NCI-H128 (cell line): ENCODE data around the gene RETREG1.
"Not testable (repeated sequence)": the region's sequence is repeated elsewhere in the genome, so short reads cannot be mapped to it uniquely, and the experiment has no call there.

ENCODE experiments used
- DNase-seq: peaks from one replicate; lab custom pipeline; 2025; ENCODE audit not compliant: unreplicated experiment; lab: John Stamatoyannopoulos, UW

RETREG1 gene

DNA sequence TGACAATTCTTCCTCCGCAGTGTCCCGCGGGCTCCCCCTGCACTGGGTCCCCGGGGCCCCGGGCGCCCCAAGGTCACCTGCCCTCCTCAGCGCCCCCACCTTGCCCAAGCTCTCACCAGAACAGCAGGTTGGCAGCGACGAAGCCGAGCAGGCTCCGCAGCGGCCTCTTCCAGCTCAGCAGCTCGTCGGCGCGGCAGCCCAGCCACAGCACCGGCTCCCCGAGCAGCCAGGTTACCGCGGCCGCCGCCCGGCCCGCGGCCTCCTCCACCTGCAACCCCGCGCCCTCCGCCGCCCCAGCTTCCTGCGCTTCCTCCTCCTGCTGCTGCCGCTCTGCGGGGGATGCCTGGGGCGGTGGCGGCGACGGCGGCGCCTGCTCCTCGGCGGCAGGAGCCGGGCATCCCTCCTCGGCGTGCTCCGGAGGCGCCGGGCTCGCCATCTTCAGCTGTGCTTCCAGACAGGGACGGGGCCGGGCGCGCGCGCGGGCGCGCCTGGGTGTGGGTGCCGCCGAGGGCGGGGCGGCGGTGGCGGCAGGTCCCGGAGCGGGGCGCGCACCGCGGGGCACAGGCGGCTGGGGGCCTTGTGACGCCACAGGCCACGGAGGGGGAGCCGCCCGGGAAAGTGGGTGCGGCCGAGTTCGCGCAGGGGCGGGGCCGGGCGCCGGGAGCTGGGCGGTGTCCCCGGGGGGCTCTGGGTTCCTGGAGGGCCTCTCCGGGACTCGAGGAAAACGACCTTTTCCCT is at the start of gene RETREG1:
RETREG1 (minus strand) TSS at position 462 of the 738 bp plus-strand sequence; CDS start at position 436, 26 bp downstream.
- peak; percentile 31 for DNase-seq

DNA sequence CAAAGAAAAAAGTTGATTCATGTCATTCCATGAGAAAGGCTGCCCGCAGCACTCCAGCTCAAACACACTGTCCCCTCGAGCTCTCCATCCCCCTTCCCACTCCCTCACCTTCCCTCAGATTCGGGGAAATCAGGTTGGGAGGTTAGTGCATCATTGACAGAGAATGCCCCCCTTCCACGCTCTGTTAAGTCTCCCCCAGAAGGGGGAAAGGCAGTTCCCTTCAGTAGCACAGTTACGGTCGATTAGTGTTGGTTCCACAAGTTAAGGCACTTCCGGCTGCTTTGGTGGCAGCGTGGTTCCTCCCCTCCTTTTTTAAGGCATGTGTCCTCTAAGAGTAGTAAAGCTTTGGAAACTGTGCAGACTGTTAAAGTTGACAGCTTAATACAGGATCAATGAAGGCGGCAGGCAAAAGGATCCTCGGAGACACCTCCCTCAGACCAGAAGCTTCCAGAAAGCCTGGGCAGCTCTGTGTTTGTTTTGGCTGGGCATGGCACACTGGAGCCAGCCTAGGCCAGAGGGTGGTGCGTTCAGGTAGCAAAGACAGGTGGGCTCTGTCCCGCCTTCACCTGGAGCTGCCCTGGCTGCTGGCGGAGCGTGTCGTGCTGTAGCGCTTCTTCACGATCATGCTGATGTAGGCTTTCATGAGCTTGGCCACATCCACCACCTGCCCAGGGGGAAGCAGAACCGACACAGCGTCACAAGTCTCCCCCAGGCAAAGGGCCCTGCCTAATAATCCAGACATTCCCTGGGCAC is 49.5 kb upstream of the RETREG1 start:
- no peak for DNase-seq

- DNase-seq: no peak
Measured at GRCh38 chr5:16665601-16666000, 48.8 kb upstream of the RETREG1 start.

DNA sequence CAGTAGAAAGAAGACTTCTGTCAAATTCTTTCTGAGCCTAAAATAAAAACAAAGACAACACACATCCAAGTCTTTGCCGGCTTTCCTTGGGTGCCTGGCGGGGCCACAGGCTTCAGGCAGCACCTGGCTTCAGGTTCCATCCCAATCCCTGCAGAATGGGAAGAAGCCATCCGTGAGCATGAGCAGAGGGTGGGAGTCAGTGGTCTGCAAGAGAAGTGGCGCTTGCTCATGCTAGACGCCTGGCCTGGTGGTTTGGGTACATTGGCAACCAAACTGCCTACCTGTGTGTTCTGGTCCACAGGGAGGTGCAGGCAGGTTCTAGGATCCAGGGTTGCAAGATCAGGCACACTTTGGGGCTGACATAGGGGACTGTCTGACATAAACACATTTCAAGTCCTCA is 47.6 kb upstream of the RETREG1 start:
- DNase-seq: no peak

DNA sequence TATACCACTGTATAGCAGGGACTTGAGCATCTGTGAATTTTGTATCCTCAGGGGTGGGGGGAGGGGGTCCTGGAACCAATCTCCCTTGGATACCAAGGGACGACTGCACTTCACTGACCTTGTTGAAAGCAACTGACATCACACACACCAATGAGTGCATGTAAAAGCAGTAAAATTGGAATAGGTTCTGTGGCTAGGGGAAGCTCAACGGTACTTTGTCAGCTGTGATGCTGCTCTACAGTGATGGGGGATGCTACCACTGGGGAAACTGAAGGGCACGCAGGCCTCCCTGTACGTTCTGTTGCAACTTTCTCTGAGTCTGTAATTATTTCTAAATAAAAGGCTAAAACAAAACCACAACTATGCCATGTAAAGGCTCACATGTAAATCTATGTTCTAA is 47.0 kb upstream of the RETREG1 start:
- no peak for DNase-seq

DNA sequence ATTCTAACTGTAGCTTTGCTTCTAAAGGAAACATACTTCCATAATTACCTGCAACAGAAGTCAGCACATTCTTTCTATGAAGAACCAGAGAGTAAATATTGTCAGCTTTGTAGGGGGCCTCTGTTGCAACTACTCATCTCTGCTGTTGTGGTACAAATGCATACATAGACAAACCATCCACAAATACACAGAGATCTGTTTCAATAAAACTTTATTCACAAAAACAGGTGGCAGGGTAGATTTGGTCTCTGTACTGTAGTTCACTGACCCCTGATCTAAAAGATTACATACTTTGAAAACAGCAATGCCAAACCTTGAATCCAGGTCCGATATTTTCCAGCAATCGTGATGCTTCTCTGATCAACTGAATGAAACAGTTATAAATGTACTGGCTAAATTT is 44.9 kb upstream of the RETREG1 start:
- DNase-seq: no peak

- no peak for DNase-seq
Measured at GRCh38 chr5:16660982-16661381, 44.2 kb upstream of the RETREG1 start.

GRCh38 chr5:16659536-16659935 is 42.7 kb upstream of the RETREG1 start:
- DNase-seq: no peak

DNA sequence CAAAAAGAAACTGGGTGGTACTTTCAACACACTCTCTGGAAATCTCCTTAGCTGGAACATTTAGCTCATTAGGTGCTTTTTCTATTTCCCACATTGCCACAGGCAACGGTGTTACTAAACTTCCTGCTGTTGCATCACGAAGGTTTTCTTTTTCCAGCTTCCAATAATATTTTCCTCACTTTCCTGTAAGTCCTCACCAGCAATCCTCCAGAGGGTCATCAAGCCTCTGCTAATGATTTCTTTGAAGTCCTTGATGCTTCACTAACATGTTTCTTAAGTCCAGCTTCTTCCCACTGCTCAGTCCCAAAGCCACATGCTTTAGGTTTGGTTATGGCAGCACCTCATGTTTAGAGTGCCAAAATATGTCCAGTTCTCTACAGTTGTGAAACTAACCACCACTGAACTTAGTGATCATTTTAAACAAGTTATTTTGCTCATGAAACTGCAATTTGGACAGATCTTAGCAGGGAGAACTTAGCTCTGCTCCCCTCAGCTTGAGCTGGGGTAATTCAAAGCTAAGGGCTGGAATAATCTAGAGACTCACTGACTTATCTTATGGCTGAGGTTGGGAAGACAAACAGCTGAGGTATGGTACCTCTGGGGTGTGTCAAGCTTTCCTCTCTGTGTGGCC is 39.9 kb upstream of the RETREG1 start:
- no peak for DNase-seq

DNA sequence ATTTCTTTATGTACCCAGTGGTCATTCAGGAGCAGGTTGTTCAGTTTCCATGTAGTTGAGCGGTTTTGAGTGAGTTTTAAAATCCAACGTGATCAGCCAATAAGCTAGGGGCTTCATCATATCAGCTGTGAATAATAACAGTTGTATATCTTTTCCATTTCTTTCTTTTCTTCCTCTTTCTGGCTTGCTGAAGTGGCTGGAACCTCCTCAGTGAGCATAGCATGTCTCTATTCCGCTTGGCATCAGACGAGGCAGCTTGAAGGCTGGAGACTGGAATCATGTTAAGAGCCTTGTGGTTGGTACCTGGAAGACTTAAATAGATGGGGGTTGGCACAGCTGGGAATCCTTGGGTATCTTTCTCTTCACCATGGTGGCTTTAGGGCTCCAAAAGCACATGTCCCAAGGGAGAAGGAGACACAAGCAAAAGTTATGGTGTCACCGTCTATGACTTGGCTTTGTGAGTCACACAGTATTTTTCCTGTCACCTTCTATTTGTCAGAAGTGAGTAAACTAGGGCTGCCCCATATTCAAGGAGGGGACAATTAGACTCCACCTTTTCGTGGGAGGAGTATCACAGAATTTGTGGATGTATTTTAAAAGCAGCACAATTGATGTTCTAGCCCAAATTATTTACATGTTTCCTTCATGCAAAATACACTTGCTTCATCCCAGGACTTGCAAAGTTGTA is 38.0 kb upstream of the RETREG1 start:
- no peak for DNase-seq

DNA sequence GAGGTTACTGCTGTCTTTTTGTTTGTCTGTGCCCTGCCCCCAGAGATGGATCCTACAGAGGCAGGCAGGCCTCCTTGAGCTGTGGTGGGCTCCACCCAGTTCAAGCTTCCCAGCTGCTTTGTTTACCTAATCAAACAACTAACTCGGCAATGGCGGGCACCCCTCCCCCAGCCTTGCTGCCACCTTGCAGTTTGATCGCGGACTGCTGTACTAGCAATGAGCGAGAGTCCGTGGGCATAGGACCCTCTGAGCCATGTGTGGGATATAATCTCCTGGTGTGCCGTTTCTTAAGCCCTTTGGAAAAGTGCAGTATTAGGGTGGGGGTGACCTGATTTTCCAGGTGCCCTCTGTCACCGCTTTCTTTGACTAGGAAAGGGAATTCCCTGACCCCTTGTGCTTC is 31.9 kb upstream of the RETREG1 start:
- DNase-seq: not testable (repeated sequence)

DNA sequence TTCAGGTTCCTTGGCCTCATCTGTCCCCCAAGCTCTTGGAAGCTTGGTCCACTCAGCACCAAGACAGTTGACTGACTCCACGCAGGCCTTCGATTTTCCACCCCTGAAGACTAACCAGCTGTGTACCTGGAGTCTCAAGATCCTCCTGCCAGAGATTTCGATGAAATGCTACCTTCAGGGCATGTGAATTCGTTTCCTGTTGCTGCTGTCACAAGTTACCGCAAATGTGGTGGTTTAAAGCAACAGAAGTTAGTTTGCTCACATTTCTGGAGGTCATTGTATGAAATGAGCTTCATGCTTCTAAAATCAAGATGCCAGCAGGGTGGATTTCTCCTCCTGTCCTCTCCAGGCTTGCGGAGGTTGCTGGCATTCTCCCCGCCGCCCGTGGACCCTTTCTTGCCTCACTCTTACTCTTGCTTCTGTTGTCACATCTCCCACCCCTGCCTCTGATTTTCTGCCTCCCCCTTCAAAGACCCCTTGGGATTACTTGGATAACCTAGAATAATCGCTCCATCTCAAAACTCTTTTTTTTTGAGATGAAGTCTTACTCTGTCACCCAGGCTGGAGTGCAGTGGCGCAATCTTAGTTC is 27.6 kb upstream of the RETREG1 start:
- DNase-seq: no peak

DNA sequence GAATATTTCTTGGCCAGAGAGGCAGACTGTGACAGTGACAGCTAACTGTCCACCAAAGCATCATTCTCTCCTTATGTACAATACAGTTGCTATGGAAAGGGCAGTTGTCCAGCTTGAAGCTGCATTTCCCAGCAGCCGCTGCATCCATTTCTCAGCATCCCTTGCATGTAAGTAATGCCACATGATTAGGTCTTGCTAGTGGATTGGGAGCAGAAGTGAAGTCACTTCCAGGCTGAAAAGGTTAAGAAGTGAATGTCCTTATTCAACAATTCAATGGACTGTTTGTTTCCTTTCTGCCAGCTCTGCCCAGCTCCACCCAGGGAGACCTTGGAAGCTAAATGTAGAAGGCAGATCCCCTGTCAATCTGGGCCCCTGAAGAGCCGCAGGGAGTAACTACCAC is 26.1 kb upstream of the RETREG1 start:
- DNase-seq: no peak

- no peak for DNase-seq
Measured at GRCh38 chr5:16639206-16639605, 22.4 kb upstream of the RETREG1 start.

GRCh38 chr5:16628376-16628775 is 11.6 kb upstream of the RETREG1 start:
- DNase-seq: no peak

DNA sequence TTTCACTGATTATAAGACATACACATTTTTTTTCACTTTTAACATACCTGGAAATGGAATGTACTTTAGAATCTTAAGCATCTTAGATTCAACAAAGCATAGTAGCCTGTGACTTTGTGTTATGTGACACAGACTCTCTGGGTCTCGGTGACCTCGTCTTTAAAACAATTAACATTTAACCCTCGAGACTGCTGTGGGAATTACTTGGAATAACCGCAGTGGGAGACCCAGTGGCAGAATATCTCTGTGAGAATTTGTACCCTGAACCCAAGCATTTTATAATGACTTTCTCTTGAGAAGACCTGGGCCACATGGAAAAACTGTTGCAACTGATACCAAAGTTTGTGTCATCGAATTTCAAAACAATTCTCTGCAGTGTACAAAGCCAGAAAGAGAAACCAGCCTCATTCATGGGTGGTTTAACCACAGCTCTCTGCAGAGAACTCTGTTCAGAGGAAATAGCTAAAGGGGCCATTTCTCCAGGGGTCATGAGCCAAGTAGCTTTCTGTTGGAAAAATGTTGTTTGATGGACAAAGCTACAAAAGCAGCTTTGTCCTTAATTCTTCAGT is 10.0 kb upstream of the RETREG1 start:
- no peak for DNase-seq

DNA sequence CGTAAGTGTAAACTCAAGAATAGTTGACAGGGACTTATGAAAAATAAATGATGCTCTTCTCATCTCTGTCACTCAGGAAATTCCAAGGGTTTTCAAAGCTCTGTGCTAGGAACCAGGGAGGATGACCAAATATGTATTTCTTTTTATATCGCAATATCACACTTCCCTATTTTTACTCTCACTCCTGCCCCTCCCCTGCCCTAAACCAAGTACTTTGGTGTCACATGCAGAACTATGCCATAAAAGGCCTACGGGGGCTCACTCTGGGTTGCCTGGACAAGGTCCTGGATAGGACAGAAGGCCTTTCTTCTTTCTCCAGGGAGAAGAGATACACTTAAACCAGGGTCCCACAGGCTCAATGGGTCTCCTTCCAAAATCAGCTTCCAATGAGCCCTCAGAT is 8.3 kb upstream of the RETREG1 start:
- no peak for DNase-seq

DNA sequence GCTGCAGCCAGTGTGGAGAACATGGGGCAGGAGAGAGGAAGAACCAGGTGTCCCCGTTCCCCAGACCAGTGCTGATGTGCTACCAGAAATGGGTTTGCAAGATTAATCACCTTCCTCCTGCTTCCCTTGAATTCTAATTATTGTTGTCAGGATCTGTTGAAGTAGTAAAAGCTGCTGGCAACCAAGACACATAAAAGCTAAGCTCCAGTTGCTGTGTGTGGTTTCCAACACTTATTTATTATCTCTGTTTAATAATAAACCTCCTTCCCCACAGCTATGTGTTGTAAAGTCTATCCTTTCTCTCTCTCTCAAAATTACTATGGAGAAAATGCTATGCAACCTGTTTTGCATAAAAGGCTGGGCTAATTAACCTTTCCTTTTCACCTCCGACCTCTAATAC is 2.3 kb upstream of the RETREG1 start:
- DNase-seq: no peak

- no peak for DNase-seq
Measured at GRCh38 chr5:16618138-16618897, 1.5 kb upstream of the RETREG1 start.
